Pancreas (tissue), 10 donors: ENCODE measurements around the gene HOXC12. TPM values are rescaled to one million over a fixed set of nuclear protein-coding genes. Genes with fewer than 3 reads are reported as not detected.

ENCODE experiments used
- ATAC-seq, 4 donors: fragments of 200-7000 bp; cut with Tn5 transposase; one replicate each; pipeline versions ENCODE4 v1.8.0 to v1.9.1; 2020; ENCODE audit warnings: mild to moderate bottlenecking in 4 of 4, moderate library complexity in 4 of 4
- DNase-seq, 6 donors: peaks; one replicate each; pipeline ENCODE4 v3.0.0-alpha.2; 2020
- FAIRE-seq: peaks from 2 replicates; lab custom pipeline; 2012; peaks lifted over from hg19 to GRCh38; lab: Jason Lieb, UNC
- H3K27ac ChIP-seq, 4 donors: fragments of 200-600 bp; sonication (generic); 1 replicate in 3 of 4; 2 replicates in 1 of 4; pipeline versions ENCODE4 v1.5.0 to v1.8.0; 2020
- H3K27me3 ChIP-seq, 4 donors: fragments of 200-600 bp; one replicate each; pipeline ENCODE4 v1.8.0; 2021
- H3K36me3 ChIP-seq, 3 donors: fragments of 200-600 bp; sonication (generic) in 1 of 3; one replicate each; pipeline versions ENCODE4 v1.5.0 to v1.8.0; 2020 to 2021
- H3K4me1 ChIP-seq, 3 donors: fragments of 200-600 bp; one replicate each; pipeline ENCODE4 v1.8.0; 2021
- H3K4me3 ChIP-seq, 4 donors: fragments of 200-600 bp; sonication (generic) in 2 of 4; one replicate each; pipeline versions ENCODE4 v1.5.0 to v1.8.0; 2020 to 2021
- H3K9me3 ChIP-seq, 4 donors: fragments of 200-600 bp; one replicate each; pipeline ENCODE4 v1.8.0; 2021
- WGBS, 2 donors: extraction: QIAGEN DNeasy Blood & Tissue Kit; methylation state at CpG; one replicate each; pipeline ENCODE4 v1.1.7; 2013; 5-methylcytosine and 5-hydroxymethylcytosine counted together
- intact Hi-C, 3 donors: fragments of 100-400 bp; cut with DNase I; formaldehyde crosslinking; loops; one replicate each; pipeline versions ENCODE4 v1.11.1 to v1.14.2; 2022
- polyA plus RNA-seq, 2 donors: library from polyadenylated mRNA; stranded (reverse); fragments of 200-250 nt; gene quantifications; one replicate each; pipeline ENCODE4 v1.2.3, GENCODE V29; 2013
- total RNA-seq, 6 donors: library from RNA; stranded (reverse); fragmentation: NEBNext Ultra II Directional in 4 of 6; extraction: Animal tissue kit (Norgen Biotek cat#: 25700) in 4 of 6; gene quantifications; one replicate each; pipeline versions ENCODE4 v1.2.1 to v1.2.4, GENCODE V29; 2021 to 2023
- TF ChIP-seq, protein P1 (sequence below), 4 donors: fragments of 200-600 bp; sonication (generic) in 3 of 4; IDR thresholded peaks; one replicate each; pipeline versions ENCODE4 v1.5.0 to v1.8.0; 2021; ENCODE audit warnings: antibody characterized with exemption in 4 of 4
- donor health status: healthy with polysubstance abuse.
- donor health status: DM: no; HTN: no; CAD: no; lungs with moderate emphysema.
- donor health status: DM: no; HTN: no; CAD: no.
- donor health status: control.
- donor health status: control.
- donor health status: Bipolar disorder and iron deficiency.
- donor health status: DM: yes; HTN: yes; CAD: no.
- donor health status: DM: no; HTN: no; CAD: no.
- donor health status: DM: no; HTN: no; CAD: no.
- donor health status: DM: yes; HTN: yes; CAD: no.

The HOXC12 gene
- total and polyA plus RNA-seq, 8 donors, result not detected

DNA sequence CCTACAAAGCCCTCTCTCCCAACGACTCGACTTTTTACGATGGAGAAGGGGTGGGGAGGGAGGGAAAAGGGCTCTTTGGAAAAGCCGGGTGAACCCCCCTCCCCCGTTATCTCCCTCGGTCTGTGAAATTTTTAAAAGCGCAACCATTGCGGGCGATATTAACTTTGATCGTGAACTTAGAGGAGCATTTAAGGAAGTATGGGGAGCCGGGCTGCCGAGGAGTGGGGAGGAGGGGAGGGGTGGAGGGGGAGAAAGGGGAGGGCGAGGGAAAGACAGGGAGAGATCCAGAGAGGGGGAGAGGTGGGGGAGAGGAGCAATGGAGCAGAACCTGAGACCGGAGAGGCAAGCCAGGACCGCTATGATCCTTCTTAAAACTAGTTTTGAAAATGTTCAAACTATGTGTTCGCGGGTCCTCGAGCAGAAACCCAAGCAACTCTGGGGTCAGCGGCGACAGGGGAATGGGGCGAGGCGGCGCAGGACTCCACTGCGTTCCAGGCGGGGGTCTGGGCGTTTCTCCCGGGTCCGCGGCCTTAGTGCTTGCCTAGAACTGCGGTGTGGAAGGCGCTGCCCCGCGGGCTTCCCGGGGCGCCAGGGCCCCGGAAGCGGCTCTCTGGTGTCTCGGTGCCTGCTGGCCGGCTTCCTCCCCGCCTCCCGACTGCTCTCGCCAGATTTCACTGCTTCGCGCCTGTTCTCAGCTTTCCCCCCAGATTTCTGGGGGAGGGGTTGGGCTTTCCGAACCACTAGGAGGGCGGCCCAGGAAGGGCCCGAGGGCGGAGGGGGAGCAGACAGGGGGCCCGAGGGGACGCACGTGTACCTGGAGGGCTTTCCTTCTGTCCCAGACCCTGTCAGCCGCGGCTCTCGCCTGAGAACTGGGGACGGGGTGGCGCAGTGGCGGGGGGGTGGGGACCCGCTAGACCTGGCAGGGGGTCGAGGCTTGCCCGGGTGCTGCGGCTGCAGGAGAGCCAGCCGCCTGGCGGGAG, 19.7 kb downstream of the HOXC12 start, which contains the start of gene HOTAIR:
TSS of gene HOTAIR (minus strand) at position 871 of the 980 bp plus-strand sequence.
- TF ChIP-seq, protein P1, sequence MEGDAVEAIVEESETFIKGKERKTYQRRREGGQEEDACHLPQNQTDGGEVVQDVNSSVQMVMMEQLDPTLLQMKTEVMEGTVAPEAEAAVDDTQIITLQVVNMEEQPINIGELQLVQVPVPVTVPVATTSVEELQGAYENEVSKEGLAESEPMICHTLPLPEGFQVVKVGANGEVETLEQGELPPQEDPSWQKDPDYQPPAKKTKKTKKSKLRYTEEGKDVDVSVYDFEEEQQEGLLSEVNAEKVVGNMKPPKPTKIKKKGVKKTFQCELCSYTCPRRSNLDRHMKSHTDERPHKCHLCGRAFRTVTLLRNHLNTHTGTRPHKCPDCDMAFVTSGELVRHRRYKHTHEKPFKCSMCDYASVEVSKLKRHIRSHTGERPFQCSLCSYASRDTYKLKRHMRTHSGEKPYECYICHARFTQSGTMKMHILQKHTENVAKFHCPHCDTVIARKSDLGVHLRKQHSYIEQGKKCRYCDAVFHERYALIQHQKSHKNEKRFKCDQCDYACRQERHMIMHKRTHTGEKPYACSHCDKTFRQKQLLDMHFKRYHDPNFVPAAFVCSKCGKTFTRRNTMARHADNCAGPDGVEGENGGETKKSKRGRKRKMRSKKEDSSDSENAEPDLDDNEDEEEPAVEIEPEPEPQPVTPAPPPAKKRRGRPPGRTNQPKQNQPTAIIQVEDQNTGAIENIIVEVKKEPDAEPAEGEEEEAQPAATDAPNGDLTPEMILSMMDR (IDR thresholded peaks at IDR 0.05), result no peak
- intact Hi-C loops, result no loop called here
- Histone ChIP-seq H3K4me1 (peaks cover 3 to 9% (median 6%) of the 10 kb centered on the region in 3 donors), H3K9me3 (no peaks in the 10 kb centered on the region), H3K27ac (no peak within 1 kb of the TSS), H3K36me3 (no peaks in the 10 kb centered on the region), H3K4me3 (peak within 1 kb of the TSS in 3 of 4 donors; percentile 24 to 47 (median 27)), H3K27me3 (peaks cover 3 to 67% (median 14%) of the 10 kb centered on the region in 4 donors)
- DNase-seq (peak in 3 of 6 donors; percentile 31 to 76 (median 75)), ATAC-seq (peak; percentile 76 to 82 (median 80)), FAIRE-seq (no peak)
- WGBS, 2 donors, result 2 to 3% methylated on average over 56 to 63 of the region's 63 CpGs

DNA sequence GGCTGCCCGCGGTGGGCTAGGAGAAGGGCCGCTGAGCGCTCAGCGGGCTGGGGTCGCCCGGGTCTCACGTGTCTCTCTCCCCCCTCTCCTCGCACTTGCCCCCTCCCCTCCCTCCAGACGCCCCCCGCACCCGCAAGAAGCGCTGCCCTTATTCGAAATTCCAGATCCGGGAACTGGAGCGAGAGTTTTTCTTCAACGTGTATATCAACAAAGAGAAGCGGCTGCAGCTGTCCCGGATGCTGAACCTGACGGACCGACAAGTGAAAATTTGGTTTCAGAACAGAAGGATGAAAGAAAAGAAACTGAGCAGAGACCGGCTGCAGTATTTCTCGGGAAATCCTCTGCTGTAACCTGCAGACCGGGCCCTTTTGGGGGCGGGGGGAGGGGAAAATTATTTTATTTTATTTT, 20.4 kb downstream of the HOXC12 start:
- Histone ChIP-seq H3K27ac (no peak overlapping the region), H3K4me1 (peaks cover 3 to 9% (median 6%) of the 10 kb centered on the region in 3 donors), H3K9me3 (no peaks in the 10 kb centered on the region), H3K36me3 (no peaks in the 10 kb centered on the region), H3K4me3 (peak overlapping the region in 2 of 4 donors; percentile 27 to 47), H3K27me3 (peaks cover 1 to 60% (median 14%) of the 10 kb centered on the region in 4 donors)
- intact Hi-C loops, result no loop called here
- DNase-seq (no peak), ATAC-seq (no peak), FAIRE-seq (no peak)
- TF ChIP-seq, protein P1 (IDR thresholded peaks at IDR 0.05), result no peak
- 4% methylated on average over 20 to 25 of the region's 25 CpGs for WGBS, 2 donors

DNA sequence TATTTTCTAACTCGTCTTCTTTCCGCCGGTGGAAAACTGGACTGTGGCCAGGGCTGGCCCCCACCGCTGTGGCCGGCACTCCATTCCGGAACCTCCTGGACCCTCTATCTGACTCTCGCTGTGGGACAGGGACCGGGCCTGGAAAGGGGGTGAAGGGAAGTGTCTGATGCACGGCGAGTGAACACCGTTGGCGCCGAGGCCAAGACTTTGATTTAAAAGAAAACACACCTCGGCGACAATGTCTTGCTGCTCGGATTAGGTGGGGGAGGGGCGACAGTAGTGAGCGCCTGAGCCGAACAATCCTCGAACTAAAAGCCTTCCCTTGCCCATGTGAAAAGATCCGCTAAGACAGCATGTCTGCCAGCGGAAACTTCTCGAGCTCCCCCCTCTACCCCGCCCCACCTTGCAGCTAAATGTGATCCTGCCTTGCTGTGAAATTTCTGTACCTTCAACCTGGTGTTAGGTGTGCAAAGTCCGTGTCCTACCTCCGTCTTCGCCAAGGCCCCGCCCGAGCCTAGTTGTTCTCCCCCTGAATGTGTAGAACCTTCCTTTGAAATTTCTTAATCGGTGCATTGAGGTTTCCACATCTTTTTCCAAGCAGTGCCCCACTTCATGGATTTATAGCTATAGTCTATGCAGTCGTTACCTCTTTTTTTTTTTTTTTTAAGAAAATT, 20.9 kb downstream of the HOXC12 start:
- Histone ChIP-seq H3K27ac (no peak overlapping the region), H3K4me1 (peaks cover 3 to 9% (median 6%) of the 10 kb centered on the region in 3 donors), H3K36me3 (no peaks in the 10 kb centered on the region), H3K9me3 (no peaks in the 10 kb centered on the region), H3K27me3 (peaks cover 0 to 55% (median 16%) of the 10 kb centered on the region in 4 donors), H3K4me3 (peak overlapping the region in 1 of 4 donors; percentile 47)
- intact Hi-C loops, result no loop called here
- FAIRE-seq (no peak), ATAC-seq (no peak), DNase-seq (peak in 1 of 6 donors; percentile 29)
- TF ChIP-seq, protein P1 (IDR thresholded peaks at IDR 0.05), result no peak
- WGBS, 2 donors, result 10 to 13% methylated on average over 31 of the region's 31 CpGs

DNA sequence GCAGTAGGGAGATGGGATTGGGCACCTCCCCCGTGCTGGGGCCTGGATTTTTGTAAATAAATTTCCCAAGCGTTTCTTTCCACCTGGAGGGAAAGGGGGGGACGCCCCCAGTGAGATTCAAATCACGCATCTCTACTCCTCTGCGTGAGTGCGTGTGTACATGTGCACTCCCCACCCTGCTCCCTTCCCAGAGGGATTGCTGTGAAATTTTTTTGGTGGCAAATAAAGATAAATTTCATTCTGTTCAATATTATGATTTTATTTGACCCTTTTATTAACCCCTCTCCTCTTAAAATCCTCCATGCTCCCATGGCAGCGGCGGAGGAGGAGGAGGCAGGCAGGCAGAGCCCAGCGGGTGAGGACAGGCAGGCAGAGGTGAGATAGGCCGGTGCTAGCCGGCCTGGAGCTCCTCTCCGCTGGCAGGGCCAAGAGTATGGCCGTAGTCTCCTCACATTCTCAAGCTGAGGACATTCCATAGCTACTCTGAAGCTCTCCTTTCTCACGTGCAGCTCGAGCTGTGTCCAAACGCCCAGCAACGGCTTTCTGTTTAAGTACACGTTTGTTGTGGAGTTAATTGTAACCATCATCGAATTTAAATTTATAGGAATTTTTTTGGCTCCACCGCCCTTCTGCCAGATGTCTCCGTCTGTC, 21.6 kb downstream of the HOXC12 start:
- Histone ChIP-seq H3K4me3 (no peak overlapping the region), H3K36me3 (no peaks in the 10 kb centered on the region), H3K9me3 (no peaks in the 10 kb centered on the region), H3K27me3 (peaks cover 0 to 51% (median 17%) of the 10 kb centered on the region in 4 donors), H3K27ac (no peak overlapping the region), H3K4me1 (peaks cover 3 to 9% (median 6%) of the 10 kb centered on the region in 3 donors)
- DNase-seq (peak in 1 of 6 donors; percentile 47), FAIRE-seq (no peak), ATAC-seq (no peak)
- WGBS, 2 donors, result 19 to 22% methylated on average over 21 of the region's 21 CpGs
- TF ChIP-seq, protein P1 (IDR thresholded peaks at IDR 0.05), result no peak
- intact Hi-C loops, result no loop called here
